Dendritic cell treated with granulocyte-macrophage colony-stimulating factor and Interleukin-4, amounts not matched to agents 40 ng/mL and 50 ng/mL, for 4 days (primary cell): Measurements from ENCODE around the gene CPXM1.
"Not testable (repeated sequence)": the region's sequence is repeated elsewhere in the genome, so short reads cannot be mapped to it uniquely, and the experiment has no call there.

ENCODE experiments used
- H3K27ac Mint-ChIP-seq: one replicate; pipeline ENCODE4 v1.8.0; 2022; ENCODE audit warnings: mild to moderate bottlenecking, mixed read lengths
- H3K27me3 Mint-ChIP-seq: one replicate; pipeline ENCODE4 v1.8.0; 2022; ENCODE audit warnings: mild to moderate bottlenecking, mixed read lengths
- H3K36me3 Mint-ChIP-seq: one replicate; pipeline ENCODE4 v1.8.0; 2022; ENCODE audit warnings: low read depth, mixed read lengths
- H3K4me1 Mint-ChIP-seq: one replicate; pipeline ENCODE4 v1.8.0; 2022; ENCODE audit warnings: low read depth, mixed read lengths
- H3K4me3 Mint-ChIP-seq: one replicate; pipeline ENCODE4 v1.8.0; 2022; ENCODE audit warnings: mild to moderate bottlenecking, moderate library complexity, mixed read lengths
- H3K9me3 Mint-ChIP-seq: one replicate; pipeline ENCODE4 v1.8.0; 2022; ENCODE audit warnings: mixed read lengths
- intact Hi-C: fragments of 100-400 bp; cut with micrococcal nuclease; formaldehyde crosslinking; loops from one replicate; pipeline ENCODE4 v1.15.0; 2022

The CPXM1 gene

GRCh38 chr20:2780948-2781347 lies 19.5 kb downstream of the CPXM1 start:
- H3K4me1 Mint-ChIP-seq = peaks cover 16% of the 10 kb centered on the region
- no peaks in the 10 kb centered on the region for H3K36me3 Mint-ChIP-seq
- H3K27me3 Mint-ChIP-seq = peaks cover 19% of the 10 kb centered on the region
- H3K9me3 Mint-ChIP-seq = no peaks in the 10 kb centered on the region
- intact Hi-C loops = no loop called here
- H3K4me3 Mint-ChIP-seq = no peak overlapping the region
- H3K27ac Mint-ChIP-seq = no peak overlapping the region

- no peak overlapping the region for H3K4me3 Mint-ChIP-seq
Measured at GRCh38 chr20:2778602-2779321, 21.7 kb downstream of the CPXM1 start.

GRCh38 chr20:2775139-2775538 lies 25.3 kb downstream of the CPXM1 start:
- Mint-ChIP-seq H3K9me3 (no peaks in the 10 kb centered on the region), H3K4me3 (no peak overlapping the region), H3K27me3 (peaks cover 7% of the 10 kb centered on the region), H3K4me1 (peaks cover 39% of the 10 kb centered on the region), H3K27ac (peak overlapping the region; percentile 60), H3K36me3 (no peaks in the 10 kb centered on the region)
- intact Hi-C loops = loop anchor here (5.0 kb wide), 1 partner anchor 57 kb away; no protein-coding TSS in a partner anchor

More at GRCh38 chr20:2778602-2779321, 21.7 kb downstream of the CPXM1 start:
- peaks cover 13% of the 10 kb centered on the region for H3K27me3 Mint-ChIP-seq
- H3K36me3 Mint-ChIP-seq = no peaks in the 10 kb centered on the region
- peaks cover 20% of the 10 kb centered on the region for H3K4me1 Mint-ChIP-seq
- intact Hi-C loops = loop anchor here (5.0 kb wide), 1 partner anchor 54 kb away; no protein-coding TSS in a partner anchor
- H3K9me3 Mint-ChIP-seq = no peaks in the 10 kb centered on the region
- H3K27ac Mint-ChIP-seq = peak overlapping the region; percentile 83

GRCh38 chr20:2773812-2774211 lies 26.6 kb downstream of the CPXM1 start:
- no peak overlapping the region for H3K4me3 Mint-ChIP-seq
- intact Hi-C loops = no loop called here
- H3K9me3 Mint-ChIP-seq = no peaks in the 10 kb centered on the region
- H3K27me3 Mint-ChIP-seq = peaks cover 18% of the 10 kb centered on the region
- H3K36me3 Mint-ChIP-seq = no peaks in the 10 kb centered on the region
- peak overlapping the region; percentile 60 for H3K27ac Mint-ChIP-seq
- peaks cover 37% of the 10 kb centered on the region for H3K4me1 Mint-ChIP-seq

- H3K4me1 Mint-ChIP-seq = peaks cover 29% of the 10 kb centered on the region
- H3K27ac Mint-ChIP-seq = peak overlapping the region; percentile 36
- H3K9me3 Mint-ChIP-seq = no peaks in the 10 kb centered on the region
- intact Hi-C loops = no loop called here
- H3K27me3 Mint-ChIP-seq = peaks cover 23% of the 10 kb centered on the region
- no peak overlapping the region for H3K4me3 Mint-ChIP-seq
- H3K36me3 Mint-ChIP-seq = no peaks in the 10 kb centered on the region
Measured at GRCh38 chr20:2771631-2772080, 28.8 kb downstream of the CPXM1 start.

GRCh38 chr20:2770091-2770490 lies 30.3 kb downstream of the CPXM1 start:
- H3K9me3 Mint-ChIP-seq, H3K4me3 Mint-ChIP-seq, intact Hi-C loops, H3K36me3 Mint-ChIP-seq, H3K27ac Mint-ChIP-seq: not testable (repeated sequence)
- peaks cover 23% of the 10 kb centered on the region for H3K27me3 Mint-ChIP-seq
- H3K4me1 Mint-ChIP-seq = peaks cover 25% of the 10 kb centered on the region

- H3K4me1 Mint-ChIP-seq = peaks cover 25% of the 10 kb centered on the region
- peak overlapping the region; percentile 13 for H3K27ac Mint-ChIP-seq
- H3K4me3 Mint-ChIP-seq = no peak overlapping the region
- no peaks in the 10 kb centered on the region for H3K9me3 Mint-ChIP-seq
- H3K36me3 Mint-ChIP-seq = no peaks in the 10 kb centered on the region
- peaks cover 28% of the 10 kb centered on the region for H3K27me3 Mint-ChIP-seq
- intact Hi-C loops = no loop called here
Measured at GRCh38 chr20:2768632-2769015, 31.8 kb downstream of the CPXM1 start.

- Mint-ChIP-seq H3K9me3 (no peaks in the 10 kb centered on the region), H3K36me3 (no peaks in the 10 kb centered on the region), H3K27me3 (peaks cover 31% of the 10 kb centered on the region), H3K4me1 (peaks cover 19% of the 10 kb centered on the region), H3K27ac (no peak overlapping the region), H3K4me3 (no peak overlapping the region)
- intact Hi-C loops = no loop called here
Measured at GRCh38 chr20:2767768-2768631, 32.4 kb downstream of the CPXM1 start.

- H3K27me3 Mint-ChIP-seq = peaks cover 21% of the 10 kb centered on the region
- intact Hi-C loops = no loop called here
- no peak overlapping the region for H3K4me3 Mint-ChIP-seq
- no peaks in the 10 kb centered on the region for H3K9me3 Mint-ChIP-seq
- H3K27ac Mint-ChIP-seq = no peak overlapping the region
- no peaks in the 10 kb centered on the region for H3K36me3 Mint-ChIP-seq
- no peaks in the 10 kb centered on the region for H3K4me1 Mint-ChIP-seq
Measured at GRCh38 chr20:2763186-2763585, 37.2 kb downstream of the CPXM1 start.

- H3K4me1 Mint-ChIP-seq = no peaks in the 10 kb centered on the region
- intact Hi-C loops = no loop called here
- peaks cover 21% of the 10 kb centered on the region for H3K27me3 Mint-ChIP-seq
- H3K4me3 Mint-ChIP-seq = no peak overlapping the region
- no peaks in the 10 kb centered on the region for H3K9me3 Mint-ChIP-seq
- no peaks in the 10 kb centered on the region for H3K36me3 Mint-ChIP-seq
- no peak overlapping the region for H3K27ac Mint-ChIP-seq
Measured at GRCh38 chr20:2762578-2763131, 37.8 kb downstream of the CPXM1 start.

- H3K4me1 Mint-ChIP-seq = no peaks in the 10 kb centered on the region
- no peak overlapping the region for H3K4me3 Mint-ChIP-seq
- no peaks in the 10 kb centered on the region for H3K36me3 Mint-ChIP-seq
- intact Hi-C loops = no loop called here
- H3K27ac Mint-ChIP-seq = no peak overlapping the region
- peaks cover 21% of the 10 kb centered on the region for H3K27me3 Mint-ChIP-seq
- H3K9me3 Mint-ChIP-seq = no peaks in the 10 kb centered on the region
Measured at GRCh38 chr20:2761885-2762284, 38.5 kb downstream of the CPXM1 start.

GRCh38 chr20:2760952-2761305 lies 39.5 kb downstream of the CPXM1 start:
- intact Hi-C loops = no loop called here
- Mint-ChIP-seq H3K36me3 (no peaks in the 10 kb centered on the region), H3K27me3 (peaks cover 31% of the 10 kb centered on the region), H3K4me3 (no peak overlapping the region), H3K27ac (no peak overlapping the region), H3K4me1 (peaks cover 7% of the 10 kb centered on the region), H3K9me3 (no peaks in the 10 kb centered on the region)

- peaks cover 9% of the 10 kb centered on the region for H3K4me1 Mint-ChIP-seq
- H3K27ac Mint-ChIP-seq = no peak overlapping the region
- no peaks in the 10 kb centered on the region for H3K9me3 Mint-ChIP-seq
- H3K27me3 Mint-ChIP-seq = peaks cover 36% of the 10 kb centered on the region
- no peak overlapping the region for H3K4me3 Mint-ChIP-seq
- intact Hi-C loops = no loop called here
- H3K36me3 Mint-ChIP-seq = no peaks in the 10 kb centered on the region
Measured at GRCh38 chr20:2760297-2760951, 40.0 kb downstream of the CPXM1 start.
